Body of pancreas (tissue), 4 donors: ENCODE data around the gene ARL6. TPM values are rescaled to one million over a fixed set of nuclear protein-coding genes. Genes with fewer than 3 reads are reported as not detected.

ENCODE experiments used
- ATAC-seq: fragments of 150-250 bp; one replicate; pipeline ENCODE4 v1.9.1; 2016
- DNase-seq, 4 donors: peaks; one replicate each; pipeline ENCODE4 v3.0.0-alpha.2; 2019
- H3K27ac ChIP-seq, 4 donors: fragments of 200-600 bp; sonication (generic); 1 replicate in 3 of 4; 2 replicates in 1 of 4; pipeline versions ENCODE4 v1.5.1 to v1.6.1; 2016 to 2019; ENCODE audit warnings: mild to moderate bottlenecking in 1 of 4, mixed read lengths in 1 of 4, moderate library complexity in 1 of 4
- H3K27me3 ChIP-seq, 2 donors: fragments of 200-600 bp; sonication (generic); one replicate each; pipeline ENCODE4 v1.6.0; 2016; ENCODE audit warnings: mild to moderate bottlenecking in 1 of 2
- H3K36me3 ChIP-seq, 2 donors: fragments of 200-600 bp; sonication (generic); replicated peaks in 1 of 2; 2 replicates each; pipeline ENCODE4 v1.5.1; 2016; ENCODE audit warnings: low read depth in 2 of 2; ENCODE audit not compliant: insufficient read depth in 1 of 2
- H3K4me1 ChIP-seq: fragments of 200-600 bp; sonication (generic); one replicate; pipeline ENCODE4 v1.6.0; 2016
- H3K4me3 ChIP-seq, 2 donors: fragments of 200-600 bp; sonication (generic); 1 replicate in 1 of 2; 2 replicates in 1 of 2; pipeline ENCODE4 v1.5.1; 2016 to 2019
- H3K9me3 ChIP-seq, 3 donors: fragments of 200-600 bp; sonication (generic); 1 replicate in 2 of 3; 2 replicates in 1 of 3; pipeline ENCODE4 v1.5.1; 2016
- POLR2A ChIP-seq, 3 donors: fragments of 450-650 bp; IDR thresholded peaks; one replicate each; pipeline ENCODE4 v1.6.1; 2016; ENCODE audit warnings: antibody characterized with exemption in 3 of 3, mild to moderate bottlenecking in 2 of 3
- WGBS, 2 donors: methylation state at CpG; one replicate each; pipeline ENCODE4 v1.1.5; 2017; 5-methylcytosine and 5-hydroxymethylcytosine counted together
- intact Hi-C: fragments of 100-400 bp; cut with DNase I; formaldehyde crosslinking; loops from one replicate; pipeline ENCODE4 v1.15.1; 2023
- total RNA-seq, 2 donors: library from RNA; depleted of rRNA; stranded (reverse); fragments of >200 nt; gene quantifications; one replicate each; pipeline ENCODE4 v1.1.0, GENCODE V29; 2016
- TF ChIP-seq, protein P1 (sequence below), 7 experiments: fragments of 450-650 bp in 4 of 7; fragments of 200-600 bp in 3 of 7; sonication (generic) in 3 of 7; IDR thresholded peaks; one replicate each; pipeline ENCODE4 v1.5.1; 2016 to 2019; ENCODE audit warnings: antibody characterized with exemption in 7 of 7

Gene ARL6
- total RNA-seq, 2 donors from 2014 or later, result 4.3 to 11.4 TPM

DNA sequence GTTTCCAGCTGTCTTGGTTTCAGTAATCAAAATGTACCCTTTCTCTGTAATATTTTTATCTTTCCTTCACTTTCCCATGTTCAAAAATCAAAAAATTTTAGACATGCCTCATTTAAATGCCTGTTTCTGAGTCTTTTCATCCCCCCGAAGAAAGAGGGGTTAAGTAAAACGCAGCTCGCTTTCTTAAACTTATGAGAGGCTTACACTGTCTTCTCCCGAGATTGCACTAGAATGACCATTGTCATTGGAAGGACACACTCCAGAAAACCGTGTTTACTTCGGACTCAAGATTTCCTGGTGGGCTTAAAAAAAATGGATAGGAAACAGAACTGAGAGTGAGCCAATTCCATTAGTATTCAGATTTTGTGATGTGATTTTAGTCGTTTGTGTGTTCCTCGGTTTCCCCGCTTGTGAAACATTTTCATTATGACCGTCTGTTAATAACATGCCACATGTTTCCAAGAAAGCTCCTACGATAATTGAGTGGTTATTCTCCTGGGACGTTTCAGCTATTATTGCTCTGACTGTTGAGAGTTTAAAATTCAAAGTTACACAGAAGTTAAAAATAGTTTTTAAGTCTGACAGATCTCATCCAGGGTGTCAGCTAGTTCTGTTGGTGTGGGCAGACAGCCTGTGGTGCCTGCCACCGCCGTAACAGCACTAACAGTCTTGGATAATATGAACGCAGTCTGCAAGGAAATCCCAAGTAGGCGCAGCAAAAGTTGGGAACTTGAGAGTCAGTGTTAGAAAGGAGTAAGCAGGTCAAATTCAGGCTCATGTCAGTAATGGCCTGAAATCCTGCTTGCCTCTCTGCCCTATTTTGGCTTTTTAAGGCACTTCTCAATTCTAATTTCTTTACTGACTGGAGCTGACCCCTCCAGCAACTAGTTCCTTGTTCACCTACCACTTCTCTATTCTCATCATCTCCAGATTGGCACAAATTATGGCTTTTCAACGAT is 58.8 kb downstream of the ARL6 start:
- intact Hi-C loops, result no loop called here
- 25% methylated on average over 17 of the region's 17 CpGs for WGBS, 2 donors
- no peaks in the 10 kb centered on the region for H3K27me3 ChIP-seq
- no peaks in the 10 kb centered on the region for H3K9me3 ChIP-seq
- peak overlapping the region in 1 of 2 donors; percentile 90 for H3K4me3 ChIP-seq
- DNase-seq (peak in 1 of 4 donors; percentile 26), ATAC-seq (no peak)
- no peaks in the 10 kb centered on the region for H3K36me3 ChIP-seq
- H3K4me1 ChIP-seq, result peaks cover 21% of the 10 kb centered on the region
- H3K27ac ChIP-seq, result no peak overlapping the region
- TF ChIP-seq POLR2A (IDR thresholded peaks at IDR 0.05), result no peak
- TF ChIP-seq, protein P1, sequence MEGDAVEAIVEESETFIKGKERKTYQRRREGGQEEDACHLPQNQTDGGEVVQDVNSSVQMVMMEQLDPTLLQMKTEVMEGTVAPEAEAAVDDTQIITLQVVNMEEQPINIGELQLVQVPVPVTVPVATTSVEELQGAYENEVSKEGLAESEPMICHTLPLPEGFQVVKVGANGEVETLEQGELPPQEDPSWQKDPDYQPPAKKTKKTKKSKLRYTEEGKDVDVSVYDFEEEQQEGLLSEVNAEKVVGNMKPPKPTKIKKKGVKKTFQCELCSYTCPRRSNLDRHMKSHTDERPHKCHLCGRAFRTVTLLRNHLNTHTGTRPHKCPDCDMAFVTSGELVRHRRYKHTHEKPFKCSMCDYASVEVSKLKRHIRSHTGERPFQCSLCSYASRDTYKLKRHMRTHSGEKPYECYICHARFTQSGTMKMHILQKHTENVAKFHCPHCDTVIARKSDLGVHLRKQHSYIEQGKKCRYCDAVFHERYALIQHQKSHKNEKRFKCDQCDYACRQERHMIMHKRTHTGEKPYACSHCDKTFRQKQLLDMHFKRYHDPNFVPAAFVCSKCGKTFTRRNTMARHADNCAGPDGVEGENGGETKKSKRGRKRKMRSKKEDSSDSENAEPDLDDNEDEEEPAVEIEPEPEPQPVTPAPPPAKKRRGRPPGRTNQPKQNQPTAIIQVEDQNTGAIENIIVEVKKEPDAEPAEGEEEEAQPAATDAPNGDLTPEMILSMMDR (IDR thresholded peaks at IDR 0.05), result no peak

DNA sequence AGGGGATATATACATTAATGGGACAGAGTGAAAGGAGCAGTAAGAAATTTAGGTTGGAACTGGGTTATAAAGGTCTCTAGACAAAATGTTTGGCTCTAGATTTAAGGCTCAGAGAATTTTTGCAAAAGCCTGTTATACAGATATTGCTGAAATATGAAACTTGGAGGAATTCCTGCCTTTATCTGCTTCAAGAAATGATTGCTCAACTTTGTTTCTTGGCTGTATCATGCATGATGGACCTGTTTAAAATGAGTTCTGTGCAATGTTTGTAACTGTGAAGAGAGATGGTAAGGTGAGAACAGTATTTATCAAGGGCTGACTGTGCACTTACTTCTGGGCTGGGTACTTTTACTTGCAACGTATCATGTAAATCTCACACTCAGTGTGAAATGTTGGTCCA is 60.5 kb downstream of the ARL6 start:
- Histone ChIP-seq H3K9me3 (no peaks in the 10 kb centered on the region), H3K27me3 (no peaks in the 10 kb centered on the region), H3K36me3 (no peaks in the 10 kb centered on the region), H3K27ac (no peak overlapping the region), H3K4me1 (peaks cover 21% of the 10 kb centered on the region), H3K4me3 (no peak overlapping the region)
- TF ChIP-seq, protein P1 (IDR thresholded peaks at IDR 0.05), result no peak
- no peak for TF ChIP-seq POLR2A (IDR thresholded peaks at IDR 0.05)
- ATAC-seq (no peak), DNase-seq (no peak)
- 86 to 93% methylated on average over 1 of the region's 1 CpG for WGBS, 2 donors
- intact Hi-C loops, result no loop called here

GRCh38 chr3:97827741-97828471 is 63.3 kb downstream of the ARL6 start:
- no peak for ATAC-seq
- H3K27ac ChIP-seq, result no peak overlapping the region

DNA sequence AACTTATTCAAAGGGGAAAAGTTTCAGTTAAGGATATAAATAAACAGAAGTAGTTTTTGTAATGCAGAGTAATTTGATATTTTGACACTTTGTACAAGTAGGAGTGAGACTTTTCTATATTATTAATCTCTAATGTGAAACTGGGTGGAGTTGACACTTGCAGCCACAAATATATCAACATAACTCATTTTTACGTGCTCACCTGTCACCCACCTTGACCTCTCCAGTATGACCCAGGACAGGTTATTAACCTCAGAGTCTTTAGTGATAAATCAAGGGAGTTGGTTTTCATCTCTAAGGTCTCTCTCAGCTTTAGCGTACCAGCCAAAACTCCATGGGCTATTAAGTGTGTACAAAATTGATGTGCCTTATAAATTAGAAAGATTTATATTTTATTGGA is 64.6 kb downstream of the ARL6 start:
- H3K36me3 ChIP-seq, result no peaks in the 10 kb centered on the region
- no peak for TF ChIP-seq POLR2A (IDR thresholded peaks at IDR 0.05)
- TF ChIP-seq, protein P1 (IDR thresholded peaks at IDR 0.05), result no peak
- no peak overlapping the region for H3K27ac ChIP-seq
- H3K4me3 ChIP-seq, result no peak overlapping the region
- peaks cover 4% of the 10 kb centered on the region for H3K4me1 ChIP-seq
- H3K27me3 ChIP-seq, result no peaks in the 10 kb centered on the region
- no peak for DNase-seq
- ATAC-seq, result no peak
- no peaks in the 10 kb centered on the region for H3K9me3 ChIP-seq
- WGBS, 2 donors, result 69 to 73% methylated on average over 2 of the region's 2 CpGs
- intact Hi-C loops, result no loop called here

More at GRCh38 chr3:97827741-97828471, 63.3 kb downstream of the ARL6 start:
- Histone ChIP-seq H3K9me3 (no peaks in the 10 kb centered on the region), H3K36me3 (no peaks in the 10 kb centered on the region), H3K4me3 (no peak overlapping the region), H3K27me3 (no peaks in the 10 kb centered on the region), H3K4me1 (peaks cover 14% of the 10 kb centered on the region)
- intact Hi-C loops, result no loop called here
- TF ChIP-seq, protein P1 (IDR thresholded peaks at IDR 0.05), result no peak
- TF ChIP-seq POLR2A (IDR thresholded peaks at IDR 0.05), result no peak
- no peak for DNase-seq
- WGBS, 2 donors, result 75 to 87% methylated on average over 2 of the region's 2 CpGs
